PFSK-1 (cell line): ENCODE results near the gene TTC19.

ENCODE experiments used
- FOXP2 ChIP-seq: optimal IDR thresholded peaks from 2 replicates; pipeline ENCODE3; 2011; ENCODE audit warnings: borderline replicate concordance, control low read depth, inconsistent platforms; ENCODE audit not compliant: insufficient read depth; ENCODE audit errors: extremely low read length, extremely low read depth
- POLR2AphosphoS5 ChIP-seq: IDR thresholded peaks from 2 replicates; pipeline ENCODE4 v1.6.1; 2012; ENCODE audit warnings: low read depth, mild to moderate bottlenecking, control low read depth, low read length, moderate library complexity
- REST ChIP-seq, 2 experiments: IDR thresholded peaks; 2 replicates each; pipeline versions ENCODE4 v1.6.1 to v1.8.0; 2011 to 2012; ENCODE audit warnings: low read depth in 2 of 2, low read length in 2 of 2, control low read depth in 1 of 2, inconsistent platforms in 1 of 2, mild to moderate bottlenecking in 1 of 2, moderate library complexity in 1 of 2; ENCODE audit not compliant: insufficient read depth in 1 of 2
- SIN3A ChIP-seq: IDR thresholded peaks from 2 replicates; pipeline ENCODE4 v1.6.1; 2012; ENCODE audit warnings: mild to moderate bottlenecking, low read length, moderate library complexity, borderline replicate concordance; ENCODE audit not compliant: insufficient read depth
- TAF1 ChIP-seq: IDR thresholded peaks from 2 replicates; pipeline ENCODE4 v1.6.1; 2012; ENCODE audit warnings: low read length, control low read depth, borderline replicate concordance; ENCODE audit not compliant: insufficient read depth

DNA sequence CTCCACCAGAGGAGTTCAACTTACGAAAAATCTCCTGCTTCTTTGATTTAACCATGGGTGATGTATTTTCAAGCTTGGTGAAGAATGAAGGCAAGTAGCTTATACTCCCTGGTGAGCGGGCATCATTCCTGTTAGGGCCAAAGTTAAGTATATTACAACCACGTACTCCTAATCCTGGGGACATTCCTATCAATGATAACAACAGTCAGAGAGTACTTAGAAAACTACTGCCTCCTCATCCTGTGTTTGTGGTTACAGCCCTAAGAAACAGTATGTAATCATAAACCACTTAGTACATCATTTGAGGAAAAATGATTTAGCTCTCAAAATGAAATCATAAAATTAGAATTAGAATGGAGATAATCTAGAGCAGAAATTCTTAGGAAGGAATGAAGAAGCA is 47.3 kb downstream of the TTC19 start:
- TF ChIP-seq TAF1 (no peak), REST (IDR thresholded peaks at IDR 0.05; ENCODE audit: insufficient read depth in 1 of 2, low read depth in 2 of 2, low read length in 2 of 2) (no peak), SIN3A (no peak), POLR2AphosphoS5 (no peak), FOXP2 (no peak)
